BE2C (cell line): ENCODE results near the gene MED26.

Experiments
- DNase-seq: peaks from one replicate; pipeline ENCODE4 v3.0.0-alpha.2; 2020
- H3K27me3 ChIP-seq: fragments of 250-450 bp; sonication (Bioruptor Pico); 2 replicates; pipeline ENCODE4 v1.5.1; 2020; ENCODE audit warnings: mild to moderate bottlenecking
- H3K36me3 ChIP-seq: fragments of 250-450 bp; sonication (Bioruptor Pico); 2 replicates; pipeline ENCODE4 v1.5.1; 2020; ENCODE audit warnings: mild to moderate bottlenecking
- H3K4me1 ChIP-seq: fragments of 250-450 bp; sonication (Bioruptor Pico); 2 replicates; pipeline ENCODE4 v1.5.1; 2020
- H3K4me3 ChIP-seq: 2 replicates; pipeline ENCODE4 v1.5.1; 2011; ENCODE audit warnings: low read depth, low read length
- H3K9me3 ChIP-seq: fragments of 250-450 bp; sonication (Bioruptor Pico); 2 replicates; pipeline ENCODE4 v1.5.1; 2020
- CTCF ChIP-seq: IDR thresholded peaks from 2 replicates; pipeline ENCODE4 v1.5.1; 2012; ENCODE audit warnings: mild to moderate bottlenecking, low read depth, low read length

MED26 gene

GRCh38 chr19:16615808-16616207 lies 12.2 kb downstream of the MED26 start:
- no peaks in the 10 kb centered on the region for H3K27me3 ChIP-seq
- H3K4me1 ChIP-seq: peaks cover 7% of the 10 kb centered on the region
- no peak for TF ChIP-seq CTCF

GRCh38 chr19:16614941-16615340 lies 13.1 kb downstream of the MED26 start:
- peaks cover 7% of the 10 kb centered on the region for H3K4me1 ChIP-seq
- no peaks in the 10 kb centered on the region for H3K27me3 ChIP-seq
- DNase-seq: no peak
- H3K4me3 ChIP-seq: no peak overlapping the region
- TF ChIP-seq CTCF: no peak
- H3K9me3 ChIP-seq: no peaks in the 10 kb centered on the region
- H3K36me3 ChIP-seq: no peaks in the 10 kb centered on the region

More at GRCh38 chr19:16615808-16616207, 12.2 kb downstream of the MED26 start:
- H3K4me3 ChIP-seq: no peak overlapping the region
- H3K36me3 ChIP-seq: no peaks in the 10 kb centered on the region
- DNase-seq: no peak
- no peaks in the 10 kb centered on the region for H3K9me3 ChIP-seq

DNA sequence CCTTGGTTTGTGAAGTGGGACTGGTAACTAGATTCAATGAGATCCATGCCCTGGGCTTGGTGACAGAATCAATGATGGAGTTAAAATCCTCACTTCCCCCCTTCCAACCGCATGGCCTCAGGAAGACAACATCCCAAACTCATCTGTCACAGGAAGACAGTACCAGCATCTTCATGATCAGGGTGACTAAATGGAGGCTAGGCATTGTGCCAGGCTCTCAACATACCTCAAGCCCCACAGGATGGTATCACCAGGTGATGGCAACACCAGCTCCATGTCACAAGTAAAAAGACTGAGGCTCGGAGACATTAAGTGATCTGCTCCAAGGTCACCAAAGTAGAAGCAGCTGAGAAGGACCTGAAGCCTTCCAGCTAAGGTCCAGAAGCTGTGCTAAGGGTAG lies 14.2 kb downstream of the MED26 start:
- peaks cover 3% of the 10 kb centered on the region for H3K4me1 ChIP-seq
- DNase-seq: no peak
- no peak overlapping the region for H3K4me3 ChIP-seq
- no peaks in the 10 kb centered on the region for H3K27me3 ChIP-seq
- no peak for TF ChIP-seq CTCF
- H3K9me3 ChIP-seq: no peaks in the 10 kb centered on the region
- no peaks in the 10 kb centered on the region for H3K36me3 ChIP-seq

DNA sequence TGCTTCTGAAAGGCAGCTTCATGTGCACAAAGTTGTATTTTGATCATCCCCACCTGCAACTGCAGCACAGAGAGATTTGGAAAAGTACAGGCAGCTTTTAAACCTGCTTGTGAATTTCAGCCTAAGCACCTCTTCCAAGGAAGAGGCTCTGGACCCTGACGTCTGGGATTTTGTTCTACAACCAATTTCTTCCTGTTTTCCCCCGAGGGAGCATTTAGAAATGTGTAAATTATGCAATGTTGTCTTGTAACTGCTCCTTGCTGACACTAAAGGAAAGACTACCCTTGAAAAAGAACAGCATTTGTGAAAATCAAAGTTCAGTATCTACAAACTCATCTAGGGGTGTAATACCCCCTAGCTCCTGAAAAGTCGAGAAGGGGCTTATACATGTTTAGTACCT lies 15.4 kb downstream of the MED26 start:
- no peaks in the 10 kb centered on the region for H3K27me3 ChIP-seq
- TF ChIP-seq CTCF: no peak
- H3K4me1 ChIP-seq: no peaks in the 10 kb centered on the region
- DNase-seq: no peak
- no peaks in the 10 kb centered on the region for H3K36me3 ChIP-seq
- H3K4me3 ChIP-seq: no peak overlapping the region
- H3K9me3 ChIP-seq: no peaks in the 10 kb centered on the region

DNA sequence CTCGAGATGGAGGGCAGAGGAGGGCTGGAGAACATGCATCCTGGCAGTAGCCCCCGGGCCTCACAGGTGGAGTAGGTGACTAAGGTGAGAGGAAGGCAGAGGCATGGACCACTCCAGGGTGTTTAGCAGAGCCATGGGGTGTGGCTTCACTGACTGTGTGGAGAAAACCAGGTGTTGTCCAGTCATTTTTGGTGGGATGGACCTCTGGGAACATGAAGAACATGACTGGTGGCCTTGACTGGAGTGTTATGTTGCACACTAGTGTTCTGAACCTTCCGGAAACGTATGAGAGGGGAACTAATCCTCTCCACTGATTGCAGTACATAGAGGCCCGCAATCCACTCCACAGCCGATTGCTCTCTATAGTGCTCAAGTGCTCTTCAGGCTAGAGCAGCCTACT lies 16.9 kb downstream of the MED26 start:
- Histone ChIP-seq H3K4me1 (peaks cover 4% of the 10 kb centered on the region), H3K27me3 (no peaks in the 10 kb centered on the region), H3K9me3 (no peaks in the 10 kb centered on the region), H3K36me3 (no peaks in the 10 kb centered on the region), H3K4me3 (no peak overlapping the region)
- TF ChIP-seq CTCF: no peak
- no peak for DNase-seq

- DNase-seq: no peak
- TF ChIP-seq CTCF: no peak
- Histone ChIP-seq H3K27me3 (no peaks in the 10 kb centered on the region), H3K36me3 (no peaks in the 10 kb centered on the region), H3K4me1 (peaks cover 14% of the 10 kb centered on the region), H3K4me3 (no peak overlapping the region), H3K9me3 (no peaks in the 10 kb centered on the region)
Observed at GRCh38 chr19:16609511-16610200, 18.3 kb downstream of the MED26 start.
